Caco-2 (cell line): ENCODE results near the gene NGB. TPM values are rescaled to one million over a fixed set of nuclear protein-coding genes. Genes with fewer than 3 reads are reported as not detected.

Experiments used
- BruUV-seq: library from RNA; stranded (reverse); fragments of 400-500 nt; replicated peaks from 2 replicates; lab custom pipeline; 2021; lab: Mats Ljungman, UMichigan
- CTCF ChIA-PET: fragments of 300-600 bp; sonication (Branson Sonifier 250); formaldehyde crosslinking; loops from one replicate; lab custom pipeline; 2022; ENCODE audit warnings: antibody characterized with exemption; lab: Charles Lee
- POLR2A ChIA-PET: fragments of 300-600 bp; sonication (Branson Sonifier 250); formaldehyde crosslinking; loops from one replicate; lab custom pipeline; 2022; ENCODE audit warnings: antibody characterized with exemption; lab: Charles Lee
- DNase-seq, 2 experiments: peaks; one replicate each; pipeline versions ENCODE4 v3.0.0 to v3.0.0-alpha.2; 2020 to 2022
- H3K27me3 ChIP-seq: replicated peaks from 2 replicates; pipeline ENCODE4 v1.6.0; 2011; ENCODE audit warnings: low read length; ENCODE audit not compliant: control insufficient read depth, insufficient read depth
- H3K36me3 ChIP-seq: 2 replicates; pipeline ENCODE4 v1.5.1; 2011; ENCODE audit warnings: low read length; ENCODE audit not compliant: control insufficient read depth, insufficient read depth
- H3K4me1 ChIP-seq: fragments of 250-450 bp; sonication (Bioruptor Pico); 2 replicates; pipeline ENCODE4 v1.5.1; 2020; ENCODE audit warnings: mild to moderate bottlenecking
- H3K4me3 ChIP-seq: 2 replicates; pipeline ENCODE4 v1.5.1; 2011; ENCODE audit warnings: low read depth, mild to moderate bottlenecking, control low read depth, low read length
- H3K9me3 ChIP-seq: fragments of 250-450 bp; sonication (Bioruptor Pico); 2 replicates; pipeline ENCODE4 v1.5.1; 2020; ENCODE audit warnings: mild to moderate bottlenecking, moderate library complexity
- H3K27ac Mint-ChIP-seq: one replicate; pipeline ENCODE4 v1.8.0; 2022; ENCODE audit warnings: mixed read lengths; ENCODE audit not compliant: unreplicated experiment
- H3K27me3 Mint-ChIP-seq: one replicate; pipeline ENCODE4 v1.8.0; 2022; ENCODE audit warnings: mixed read lengths; ENCODE audit not compliant: insufficient read depth, unreplicated experiment
- H3K36me3 Mint-ChIP-seq: one replicate; pipeline ENCODE4 v1.8.0; 2022; ENCODE audit warnings: mild to moderate bottlenecking, mixed read lengths; ENCODE audit not compliant: insufficient read depth, unreplicated experiment
- H3K4me1 Mint-ChIP-seq: one replicate; pipeline ENCODE4 v1.8.0; 2022; ENCODE audit warnings: low read depth, mixed read lengths; ENCODE audit not compliant: unreplicated experiment
- H3K4me3 Mint-ChIP-seq: one replicate; pipeline ENCODE4 v1.8.0; 2022; ENCODE audit warnings: mild to moderate bottlenecking, moderate library complexity, mixed read lengths; ENCODE audit not compliant: unreplicated experiment
- H3K9me3 Mint-ChIP-seq: one replicate; pipeline ENCODE4 v1.8.0; 2022; ENCODE audit warnings: mixed read lengths; ENCODE audit not compliant: unreplicated experiment
- CTCF ChIP-seq, 2 experiments: fragments of 200-600 bp in 1 of 2; IDR thresholded peaks; 1 replicate in 1 of 2; 2 replicates in 1 of 2; pipeline versions ENCODE4 v1.5.1 to v1.8.0; 2011 to 2022; ENCODE audit warnings: antibody characterized with exemption in 1 of 2, control low read depth in 1 of 2, inconsistent platforms in 1 of 2, low read depth in 1 of 2, low read length in 1 of 2, mild to moderate bottlenecking in 1 of 2, moderate library complexity in 1 of 2; ENCODE audit not compliant: insufficient read depth in 1 of 2, severe bottlenecking in 1 of 2, unreplicated experiment in 1 of 2
- intact Hi-C: fragments of 100-400 bp; cut with micrococcal nuclease; formaldehyde crosslinking; loops from one replicate; pipeline ENCODE4 v1.10.0; 2022; ENCODE audit not compliant: unreplicated experiment
- total RNA-seq: library from RNA; stranded (reverse); gene quantifications from 2 replicates; pipeline ENCODE4 v1.2.3, GENCODE V29; 2022

The NGB gene
- total RNA-seq, 1 experiment from 2014 or later, result not detected

DNA sequence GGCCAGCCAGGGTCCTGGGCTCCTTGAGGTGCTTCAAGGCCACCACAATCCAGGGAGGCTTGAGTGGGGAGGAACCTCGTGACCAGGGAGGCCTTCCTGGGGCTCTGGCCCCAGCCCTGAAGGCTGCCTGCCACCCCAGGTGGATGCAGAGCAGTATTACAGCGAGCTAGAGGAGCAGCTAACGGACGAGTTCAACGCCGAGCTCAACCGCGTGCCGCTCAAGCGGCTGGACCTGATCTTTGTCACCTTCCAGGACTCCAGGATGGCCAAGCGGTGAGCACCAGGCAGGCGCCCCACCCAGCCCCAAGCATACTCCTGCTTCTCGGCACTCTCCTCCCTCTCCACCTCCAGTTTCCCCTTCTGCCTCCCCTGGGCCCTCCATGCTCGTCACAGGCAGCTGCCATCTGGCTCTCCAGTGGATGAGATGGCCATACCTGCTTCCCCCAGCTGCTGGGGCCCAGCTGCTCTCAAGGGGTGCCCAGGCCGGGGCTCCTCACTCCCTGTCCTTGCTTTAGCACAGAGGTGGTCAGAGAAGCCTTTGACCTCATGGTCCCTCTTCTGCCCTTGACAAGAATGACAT lies 30.6 kb downstream of the NGB start:
- no peak for DNase-seq
- no peaks in the 10 kb centered on the region for H3K9me3 Mint-ChIP-seq
- H3K4me1 Mint-ChIP-seq, result no peaks in the 10 kb centered on the region
- no peak for TF ChIP-seq CTCF (IDR thresholded peaks at IDR 0.05; ENCODE audit: insufficient read depth in 1 of 2, low read depth in 1 of 2, low read length in 1 of 2, severe bottlenecking in 1 of 2, unreplicated experiment in 1 of 2)
- CTCF ChIA-PET, result no interaction called here
- H3K36me3 Mint-ChIP-seq, result no peaks in the 10 kb centered on the region
- Histone ChIP-seq H3K36me3 (no peaks in the 10 kb centered on the region), H3K9me3 (no peaks in the 10 kb centered on the region), H3K4me3 (no peak overlapping the region), H3K4me1 (no peaks in the 10 kb centered on the region), H3K27me3 (no peaks in the 10 kb centered on the region)
- intact Hi-C loops, result no loop called here
- H3K4me3 Mint-ChIP-seq, result no peak overlapping the region
- H3K27ac Mint-ChIP-seq, result no peak overlapping the region
- peaks cover 3% of the 10 kb centered on the region for H3K27me3 Mint-ChIP-seq
- POLR2A ChIA-PET, result no interaction called here
- BruUV-seq, result no TSS peak

GRCh38 chr14:77239412-77239811 lies 31.6 kb downstream of the NGB start:
- POLR2A ChIA-PET, result no interaction called here
- Histone ChIP-seq H3K36me3 (no peaks in the 10 kb centered on the region), H3K4me1 (no peaks in the 10 kb centered on the region), H3K9me3 (no peaks in the 10 kb centered on the region), H3K4me3 (no peak overlapping the region), H3K27me3 (no peaks in the 10 kb centered on the region)
- Mint-ChIP-seq H3K4me1 (no peaks in the 10 kb centered on the region), H3K36me3 (no peaks in the 10 kb centered on the region), H3K4me3 (no peak overlapping the region), H3K27ac (no peak overlapping the region), H3K27me3 (peaks cover 3% of the 10 kb centered on the region), H3K9me3 (no peaks in the 10 kb centered on the region)
- intact Hi-C loops, result no loop called here
- no peak for TF ChIP-seq CTCF (IDR thresholded peaks at IDR 0.05; ENCODE audit: insufficient read depth in 1 of 2, low read depth in 1 of 2, low read length in 1 of 2, severe bottlenecking in 1 of 2, unreplicated experiment in 1 of 2)
- no peak for DNase-seq
- BruUV-seq, result no TSS peak
- CTCF ChIA-PET, result no interaction called here

DNA sequence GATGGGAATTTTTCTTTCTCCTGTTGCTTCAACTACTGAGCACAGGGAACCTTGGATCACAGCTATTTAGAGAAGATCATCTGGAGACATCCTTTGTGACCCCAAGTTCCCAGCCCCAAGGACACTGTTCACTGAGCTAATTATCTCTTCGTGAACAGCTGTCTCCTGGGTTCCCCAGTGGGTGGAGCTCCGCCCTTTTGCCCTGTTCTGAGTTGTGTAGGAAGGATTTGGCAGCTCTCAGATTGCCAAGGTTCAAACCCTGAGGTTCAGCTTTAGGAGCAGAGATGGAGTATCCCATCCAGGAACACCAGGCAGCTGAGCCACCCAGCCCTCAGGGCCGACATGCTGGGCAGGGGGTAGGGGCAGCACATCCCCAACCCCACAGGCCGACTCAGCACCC lies 32.0 kb downstream of the NGB start:
- no TSS peak for BruUV-seq

More for the DNA sequence above, 32.0 kb downstream of the NGB start:
- Mint-ChIP-seq H3K27ac (no peak overlapping the region), H3K4me3 (no peak overlapping the region), H3K36me3 (no peaks in the 10 kb centered on the region), H3K27me3 (peaks cover 3% of the 10 kb centered on the region), H3K4me1 (no peaks in the 10 kb centered on the region), H3K9me3 (no peaks in the 10 kb centered on the region)
- H3K27me3 ChIP-seq, result no peaks in the 10 kb centered on the region
- POLR2A ChIA-PET, result no interaction called here
- CTCF ChIA-PET, result no interaction called here
- intact Hi-C loops, result no loop called here
- H3K9me3 ChIP-seq, result no peaks in the 10 kb centered on the region
- no peak overlapping the region for H3K4me3 ChIP-seq
- TF ChIP-seq CTCF (IDR thresholded peaks at IDR 0.05; ENCODE audit: insufficient read depth in 1 of 2, low read depth in 1 of 2, low read length in 1 of 2, severe bottlenecking in 1 of 2, unreplicated experiment in 1 of 2), result no peak
- H3K36me3 ChIP-seq, result no peaks in the 10 kb centered on the region
- H3K4me1 ChIP-seq, result no peaks in the 10 kb centered on the region
- no peak for DNase-seq
